NCI-H524 (cell line): ENCODE results near the gene FMOD.
"Not testable (repeated sequence)": the region's sequence is repeated elsewhere in the genome, so short reads cannot be mapped to it uniquely, and the experiment has no call there.

Source experiments
- DNase-seq, 2 experiments: peaks; one replicate each; lab custom pipeline; 2025; lab: John Stamatoyannopoulos, UW

FMOD gene

GRCh38 chr1:203306089-203306964 is 44.6 kb downstream of the FMOD start:
- DNase-seq = peak in 1 of 2 experiments; percentile 56

- DNase-seq = no peak
Observed at GRCh38 chr1:203305809-203306088, 45.2 kb downstream of the FMOD start.

- DNase-seq = peak; percentile 63 to 78
Observed at GRCh38 chr1:203304919-203305808, 45.8 kb downstream of the FMOD start, which contains the start of gene BTG2. Gene BTG2, plus strand, starts transcription at chr1:203305519. Its CDS starts 88 bp downstream, at chr1:203305607.

- no peak for DNase-seq
Observed at GRCh38 chr1:203304391-203304918, 46.5 kb downstream of the FMOD start.

- DNase-seq = no peak
Observed at GRCh38 chr1:203302894-203303293, 48.0 kb downstream of the FMOD start.

GRCh38 chr1:203302456-203302855 is 48.5 kb downstream of the FMOD start:
- no peak for DNase-seq

GRCh38 chr1:203301331-203301668 is 49.6 kb downstream of the FMOD start:
- no peak for DNase-seq

- no peak for DNase-seq
Observed at GRCh38 chr1:203300441-203301330, 50.2 kb downstream of the FMOD start.

GRCh38 chr1:203299719-203300429 is 51.0 kb downstream of the FMOD start:
- not testable (repeated sequence) for DNase-seq

GRCh38 chr1:203299169-203299568 is 51.8 kb downstream of the FMOD start:
- peak in 1 of 2 experiments; percentile 33 for DNase-seq

GRCh38 chr1:203296460-203297073 is 54.4 kb downstream of the FMOD start:
- DNase-seq = peak; percentile 52 to 88

- peak in 1 of 2 experiments; percentile 44 for DNase-seq
Observed at GRCh38 chr1:203295796-203296195, 55.1 kb downstream of the FMOD start.

- DNase-seq = peak in 1 of 2 experiments; percentile 20
Observed at GRCh38 chr1:203291201-203292096, 59.5 kb downstream of the FMOD start.
